RPMI8226 (cell line): Measurements from ENCODE around the gene RDX.
A peak's percentile ranks its signal among the peaks of the same experiment; 100 is the strongest.
"Not testable (repeated sequence)": the region's sequence is repeated elsewhere in the genome, so short reads cannot be mapped to it uniquely, and the experiment has no call there.

Source experiments
- DNase-seq: peaks from one replicate; pipeline ENCODE4 v3.0.0-alpha.2; 2015

Gene RDX

GRCh38 chr11:110305169-110306018, 9.0 kb upstream of the RDX start:
- DNase-seq: no peak

DNA sequence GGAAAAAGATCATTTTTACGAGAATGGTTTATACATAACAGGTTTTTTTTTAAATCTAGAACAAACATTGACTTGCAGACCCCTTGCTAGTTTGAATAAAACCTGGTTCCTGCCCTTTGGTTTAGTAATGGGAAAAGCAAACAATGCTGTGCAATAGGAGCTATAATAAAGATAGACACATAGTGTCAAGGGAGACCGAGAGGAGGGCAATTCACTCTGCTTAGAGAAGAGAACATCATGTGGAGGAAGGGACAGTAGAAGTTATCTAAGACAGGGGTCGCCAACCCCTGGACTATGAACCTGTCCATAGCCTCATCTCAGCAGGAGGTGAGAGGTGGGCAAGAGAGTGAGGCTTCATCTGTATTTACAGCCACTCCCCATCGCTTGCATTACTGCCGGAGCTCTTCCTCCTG, 7.0 kb upstream of the RDX start:
- DNase-seq: no peak

DNA sequence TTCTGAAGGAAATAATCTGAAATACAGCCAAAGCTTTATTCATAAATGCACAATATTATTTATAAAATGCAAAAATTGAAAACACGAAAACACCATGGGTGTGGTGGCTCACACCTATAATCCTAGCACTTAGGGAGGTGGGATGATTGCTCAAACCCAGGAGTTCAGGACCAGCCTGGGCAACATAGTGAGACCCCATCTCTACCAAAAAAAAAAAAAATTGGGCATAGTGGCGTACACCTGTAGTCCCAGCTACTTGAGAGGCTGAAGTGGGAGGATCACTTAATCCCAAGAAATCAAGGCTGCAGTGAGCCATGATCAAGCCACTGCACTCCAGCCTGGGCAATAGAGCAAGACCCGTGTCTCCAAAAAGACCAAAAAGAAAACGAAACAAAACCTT, 5.2 kb upstream of the RDX start:
- no peak for DNase-seq

DNA sequence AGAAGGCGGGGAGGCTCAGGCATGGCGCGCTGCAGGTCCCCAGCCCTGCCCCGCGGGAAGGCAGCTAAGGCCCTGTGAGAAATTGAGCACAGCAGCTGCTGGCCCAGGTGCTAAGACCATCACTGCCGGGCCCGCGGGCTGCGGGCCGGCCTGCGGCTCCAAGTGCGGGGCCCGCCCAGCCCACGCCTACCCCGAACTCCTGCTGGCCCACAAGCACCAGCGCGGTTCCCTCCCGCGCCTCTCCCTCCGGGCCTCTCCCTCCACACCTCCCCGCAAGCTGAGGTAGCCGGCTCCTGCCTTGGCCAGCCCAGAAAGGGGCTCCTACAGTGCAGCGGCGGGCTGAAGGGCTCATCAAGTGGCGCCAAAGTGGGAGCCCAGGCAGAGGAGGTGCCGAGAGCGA, 4.6 kb upstream of the RDX start:
- no peak for DNase-seq

DNA sequence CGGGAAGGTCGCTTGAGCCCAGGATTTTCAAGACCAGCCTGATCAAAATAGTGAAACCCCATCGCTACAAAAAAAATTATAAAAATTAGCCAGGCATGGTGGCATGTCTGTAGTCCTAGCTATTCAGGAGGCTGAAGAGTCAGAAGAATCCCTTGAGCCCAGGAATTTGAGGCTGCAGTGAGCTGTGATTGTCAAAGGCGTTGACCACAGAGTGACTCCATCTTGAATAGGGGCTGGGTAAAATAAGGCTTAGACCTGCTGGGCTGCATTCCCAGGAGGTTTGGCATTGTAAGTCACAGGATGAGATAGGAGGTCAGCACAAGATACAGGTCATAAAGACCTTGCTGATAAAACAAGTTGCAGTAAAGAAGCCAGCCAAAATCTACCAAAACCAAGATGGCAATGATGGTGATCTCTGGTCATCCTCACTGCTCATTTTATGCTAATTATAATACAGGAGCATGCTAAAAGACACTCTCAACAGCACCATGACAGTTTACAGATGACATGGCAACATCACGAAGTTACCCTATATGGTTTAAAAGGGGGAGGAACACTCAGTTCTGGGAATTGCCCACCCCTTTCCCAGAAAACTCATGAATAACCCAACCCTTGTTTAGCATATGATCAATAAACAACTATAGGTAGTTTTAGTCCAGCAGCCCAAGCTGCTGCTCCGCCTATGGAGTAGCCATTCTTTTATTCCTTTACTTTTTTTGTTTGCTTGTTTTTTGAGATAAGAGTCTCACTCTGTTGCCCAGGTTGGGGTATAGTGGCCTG, 2.8 kb upstream of the RDX start:
- no peak for DNase-seq

- DNase-seq: no peak
These were observed 1.9 kb upstream of the RDX start for GRCh38 chr11:110298301-110298765.

GRCh38 chr11:110297726-110298300, 1.4 kb upstream of the RDX start:
- DNase-seq: peak; percentile 20

DNA sequence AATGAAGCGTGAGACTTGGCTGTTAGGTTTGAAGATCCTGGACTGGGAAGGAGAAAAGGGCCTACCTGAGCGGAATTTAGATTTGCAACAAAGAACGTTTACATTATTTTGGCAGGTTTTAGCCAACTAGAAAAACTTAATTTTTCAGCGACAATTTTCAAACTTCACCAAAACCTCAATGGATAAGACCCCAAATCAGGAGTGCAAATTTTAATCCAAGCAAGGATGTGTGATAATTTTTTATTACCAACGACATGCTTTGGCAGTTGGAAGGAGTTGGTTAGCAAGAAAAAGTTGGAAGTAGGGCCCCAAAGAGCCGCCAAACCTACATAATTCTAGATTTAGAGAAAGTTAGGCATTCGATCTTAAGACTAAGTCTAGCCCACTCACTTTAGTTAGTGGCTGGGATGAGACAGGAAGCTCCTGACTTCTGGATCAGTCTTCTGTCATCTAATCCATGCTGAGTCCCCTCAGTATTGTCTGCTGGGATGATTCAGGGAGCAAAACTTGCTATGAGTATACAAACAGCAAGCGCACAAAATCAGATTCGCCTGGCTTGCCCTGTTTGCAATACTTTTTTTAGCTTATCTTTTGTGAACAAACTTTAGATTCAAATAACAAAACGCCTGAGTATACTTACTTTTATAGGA, 787 bp upstream of the RDX start:
- no peak for DNase-seq

DNA sequence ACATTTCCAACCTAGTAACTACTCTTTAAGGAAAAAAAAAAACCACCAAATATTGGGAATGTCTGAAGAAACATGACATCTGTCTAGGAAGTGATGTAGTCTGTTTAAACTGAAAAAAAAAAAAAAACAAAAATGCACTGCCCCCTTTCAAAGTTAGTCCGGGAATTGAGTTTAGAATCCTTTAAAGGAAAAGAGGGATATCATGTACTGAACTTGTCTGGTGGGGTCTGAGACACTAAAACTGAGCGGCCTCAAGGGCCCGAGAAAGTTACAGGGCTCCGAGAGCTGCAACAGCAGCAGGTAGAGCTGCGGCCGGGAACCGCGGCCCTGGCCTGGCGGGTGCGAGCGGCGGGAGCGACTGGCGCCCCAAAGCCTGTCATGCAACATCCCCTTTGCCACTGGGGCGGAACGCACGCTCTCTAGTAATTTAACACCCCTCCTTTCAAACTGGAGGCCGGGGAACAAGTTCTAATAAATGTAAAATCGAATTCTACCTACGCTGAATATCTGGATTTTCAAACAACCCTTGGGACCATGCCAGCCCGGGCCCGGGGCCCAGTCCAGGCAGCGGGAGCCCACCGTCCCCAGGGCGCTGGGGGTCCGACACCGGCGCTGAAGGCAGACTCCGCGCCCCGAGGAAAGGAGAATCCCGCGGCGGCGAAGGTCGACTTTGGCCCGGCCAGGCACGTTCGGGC, 736 bp downstream of the RDX start:
- DNase-seq: peak; percentile 77

DNA sequence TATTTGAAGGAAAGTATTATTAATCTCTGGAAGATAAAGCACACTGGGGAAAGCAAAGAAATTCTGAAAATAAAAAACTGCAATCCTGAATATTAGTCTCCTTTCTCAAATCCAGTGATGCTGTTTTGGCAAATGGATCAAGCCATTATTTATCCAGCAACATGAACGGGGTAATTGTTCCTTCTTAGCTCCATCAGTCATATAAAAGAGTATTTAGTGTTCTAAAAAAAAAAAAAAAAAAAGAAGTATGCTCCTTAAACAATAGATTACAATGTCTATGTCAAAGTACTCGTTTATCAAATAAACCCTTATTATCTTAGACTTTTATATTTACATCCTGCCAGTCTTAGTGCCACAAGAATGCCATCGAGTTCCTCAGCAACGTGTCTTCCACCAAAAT, 1.3 kb downstream of the RDX start:
- DNase-seq: no peak

DNA sequence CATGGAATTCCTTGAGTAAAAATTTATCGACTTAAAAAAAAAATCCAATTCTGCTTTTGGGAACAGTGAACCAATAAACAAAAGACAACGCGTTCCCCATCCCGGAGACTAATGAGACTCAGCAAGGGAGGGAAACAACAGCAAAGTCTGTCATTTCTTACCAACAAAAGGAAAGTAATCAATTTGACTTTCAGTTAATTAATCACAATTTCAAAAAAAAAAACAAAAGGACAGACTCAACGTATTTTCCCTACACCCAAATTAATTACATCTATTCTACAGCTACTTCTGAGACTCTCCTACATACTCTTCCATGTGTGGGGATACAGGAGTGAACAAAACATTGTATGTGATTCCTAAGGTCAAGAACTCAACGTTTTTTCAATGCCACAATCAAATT, 1.9 kb downstream of the RDX start:
- DNase-seq: no peak

GRCh38 chr11:110293389-110293788, 3.0 kb downstream of the RDX start:
- DNase-seq: no peak

DNA sequence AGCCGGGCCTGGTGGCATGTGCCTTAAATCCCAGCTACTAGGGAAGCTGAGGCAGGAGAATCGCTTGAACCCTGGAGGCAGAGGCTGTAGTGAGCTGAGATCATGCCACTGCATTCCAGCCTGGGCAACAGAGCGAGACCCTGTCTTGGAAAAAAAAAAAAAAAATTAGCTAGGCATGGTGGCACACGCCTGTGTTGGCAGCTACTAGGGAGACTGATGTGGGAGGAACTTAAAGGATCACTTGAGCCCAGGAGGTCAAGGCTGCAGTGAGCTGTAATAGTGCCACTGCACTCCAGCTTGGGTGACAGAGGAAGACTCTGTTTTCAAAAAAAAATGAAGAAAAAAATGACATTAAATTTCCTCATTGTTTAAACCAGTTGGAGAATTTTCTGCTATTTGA, 4.3 kb downstream of the RDX start:
- DNase-seq: not testable (repeated sequence)

DNA sequence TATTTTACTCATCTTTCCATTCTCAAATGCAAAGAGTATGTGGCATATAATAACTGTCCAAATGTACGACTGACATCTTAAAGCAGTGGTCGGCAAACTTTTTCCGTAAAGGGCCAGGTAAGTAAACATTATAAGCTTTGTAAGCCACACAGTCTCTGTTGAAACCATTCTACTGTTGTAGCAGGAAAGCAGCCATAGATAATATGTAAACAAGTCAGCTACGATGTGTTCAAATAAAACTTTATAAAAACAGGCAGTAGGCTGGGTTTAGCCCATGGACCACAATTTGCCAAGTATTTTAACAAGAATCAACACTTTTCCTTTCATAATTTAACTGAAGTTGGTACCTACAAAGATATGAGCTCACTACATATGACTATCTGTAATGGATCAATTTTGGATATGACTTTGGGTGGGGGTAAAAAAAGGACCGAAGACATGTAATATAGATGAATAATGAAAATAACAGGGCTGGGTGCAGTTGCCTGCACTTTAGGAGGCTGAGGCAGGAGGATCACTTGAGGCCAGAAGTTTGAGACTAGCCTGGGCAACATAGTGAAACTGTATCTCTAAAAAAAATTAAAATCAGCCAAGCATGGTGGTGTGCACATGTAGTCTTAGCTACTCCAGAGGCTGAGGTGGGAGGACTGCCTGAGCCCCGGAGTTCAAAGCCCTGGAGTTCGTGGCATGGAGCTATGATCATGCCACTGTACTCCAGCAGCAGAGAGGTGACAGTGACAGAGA, 5.7 kb downstream of the RDX start:
- no peak for DNase-seq

GRCh38 chr11:110289472-110289871, 6.9 kb downstream of the RDX start:
- no peak for DNase-seq

DNA sequence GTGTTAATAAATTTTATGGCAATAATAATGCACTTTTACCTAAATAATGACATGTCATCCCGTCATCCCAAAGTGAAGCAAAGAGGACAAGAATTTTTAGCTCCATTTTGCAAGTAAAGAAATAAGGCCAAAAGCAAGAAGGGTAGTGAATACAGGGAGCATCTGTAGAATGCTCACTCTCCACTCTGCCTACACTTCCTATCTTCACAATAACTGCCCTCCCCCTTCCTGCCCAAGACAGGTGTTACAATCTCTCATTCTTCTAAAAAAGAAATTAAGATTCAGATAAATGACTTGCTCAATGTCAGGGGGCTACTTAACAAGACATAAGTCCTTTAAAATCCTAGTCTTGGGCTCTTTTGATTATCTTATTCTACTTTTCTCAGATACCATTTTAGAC, 8.9 kb downstream of the RDX start:
- no peak for DNase-seq

DNA sequence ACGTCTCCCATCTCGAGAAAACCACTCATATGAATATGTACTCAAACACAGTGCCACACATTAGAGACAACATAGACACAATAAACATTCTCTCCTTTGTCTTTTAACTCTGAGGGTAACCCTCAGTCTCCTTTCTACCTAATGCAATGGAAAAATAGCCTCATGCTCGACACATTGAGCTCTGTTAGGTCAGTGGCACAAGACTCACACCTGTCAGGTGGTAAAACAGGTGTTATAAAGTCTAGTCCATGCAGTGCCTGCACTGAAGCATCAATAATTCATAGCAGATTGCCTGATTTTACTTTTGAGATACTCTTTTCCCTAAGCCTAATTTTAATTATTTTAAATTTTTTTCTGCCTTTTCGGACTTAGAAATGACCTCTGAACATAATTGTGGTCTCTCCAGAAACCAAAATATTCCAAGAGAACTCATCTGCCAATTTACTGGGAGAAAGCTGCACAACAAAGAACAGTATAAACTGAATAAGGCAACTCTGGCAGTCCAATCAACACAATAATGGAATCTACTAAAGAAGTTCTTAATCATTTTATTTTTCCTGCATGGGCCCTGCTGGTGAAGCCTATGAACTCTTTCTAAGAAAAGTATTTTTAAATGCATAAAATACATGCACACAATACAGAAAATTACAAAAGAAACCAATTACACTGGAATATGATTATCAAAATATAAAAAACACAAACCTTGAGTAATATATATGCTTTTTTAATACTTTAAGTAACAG, 9.9 kb downstream of the RDX start:
- no peak for DNase-seq

DNA sequence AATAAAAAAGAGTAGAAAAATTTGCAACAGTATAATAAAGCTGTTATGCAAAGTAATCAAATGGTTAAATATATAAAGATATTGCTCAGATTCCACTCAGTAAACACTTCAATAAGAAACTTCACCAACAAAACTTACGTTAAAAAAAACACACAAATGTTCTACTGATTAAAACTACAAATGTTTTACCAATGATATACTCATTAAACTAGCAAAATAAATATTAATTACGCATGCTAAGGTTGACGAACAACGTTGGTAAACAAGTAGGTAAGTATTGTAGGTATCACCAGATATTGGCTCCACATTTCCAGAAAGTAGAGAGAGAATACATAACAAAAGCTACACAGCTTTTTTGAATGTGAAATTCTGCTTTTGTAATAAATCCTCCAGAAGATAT, 12.6 kb downstream of the RDX start:
- DNase-seq: no peak

GRCh38 chr11:110280595-110280994, 15.8 kb downstream of the RDX start:
- not testable (repeated sequence) for DNase-seq

GRCh38 chr11:110279881-110280280, 16.5 kb downstream of the RDX start:
- no peak for DNase-seq

- DNase-seq: no peak
These were observed 23.5 kb downstream of the RDX start for GRCh38 chr11:110272919-110273318.
